Fibroblast of lung (primary cell): ENCODE results near the gene AKNA. TPM values are rescaled to one million over a fixed set of nuclear protein-coding genes. Genes with fewer than 3 reads are reported as not detected.

Experiments used
- DNase-seq, 2 donors: peaks; one replicate each; pipeline versions ENCODE4 v3.0.0 to v3.0.0-alpha.2; 2010; ENCODE audit warnings: low read depth in 2 of 2
- H2AFZ ChIP-seq: 2 replicates; pipeline ENCODE4 v1.5.1; 2012; ENCODE audit warnings: low read length, control low read depth, inconsistent platforms
- H3K27ac ChIP-seq: 2 replicates; pipeline ENCODE4 v1.5.1; 2011; ENCODE audit warnings: low read length, control low read depth; ENCODE audit not compliant: insufficient read depth
- H3K27me3 ChIP-seq: 2 replicates; pipeline ENCODE4 v1.5.1; 2011; ENCODE audit warnings: mild to moderate bottlenecking, low read length; ENCODE audit not compliant: control insufficient read depth, insufficient read depth
- H3K36me3 ChIP-seq: 2 replicates; pipeline ENCODE4 v1.5.1; 2011; ENCODE audit warnings: low read length; ENCODE audit not compliant: control insufficient read depth, insufficient read depth
- H3K4me1 ChIP-seq: 2 replicates; pipeline ENCODE4 v1.5.1; 2011; ENCODE audit warnings: low read length; ENCODE audit not compliant: control insufficient read depth, insufficient read depth; ENCODE audit errors: extremely low read depth
- H3K4me2 ChIP-seq: 2 replicates; pipeline ENCODE4 v1.5.1; 2011; ENCODE audit warnings: low read length, control low read depth; ENCODE audit not compliant: insufficient read depth; ENCODE audit errors: extremely low read depth
- H3K4me3 ChIP-seq, 4 experiments: fragments of 200-600 bp in 1 of 4; sonication (generic) in 1 of 4; replicated peaks in 1 of 4; 2 replicates each; pipeline ENCODE4 v1.5.1; 2011 to 2016; ENCODE audit warnings: low read length in 4 of 4, low read depth in 3 of 4, mild to moderate bottlenecking in 3 of 4, control low read depth in 2 of 4, inconsistent platforms in 1 of 4, mixed read lengths in 1 of 4; ENCODE audit not compliant: insufficient read depth in 1 of 4; ENCODE audit errors: control extremely low read depth in 1 of 4
- H3K79me2 ChIP-seq: 2 replicates; pipeline ENCODE4 v1.5.1; 2012; ENCODE audit warnings: mild to moderate bottlenecking, low read length, inconsistent platforms; ENCODE audit not compliant: control insufficient read depth, insufficient read depth
- H3K9ac ChIP-seq: 2 replicates; pipeline ENCODE4 v1.5.1; 2011; ENCODE audit warnings: mild to moderate bottlenecking, low read length, control low read depth; ENCODE audit not compliant: insufficient read depth
- H3K9me3 ChIP-seq: 2 replicates; pipeline ENCODE4 v1.5.1; 2012; ENCODE audit warnings: low read depth, low read length; ENCODE audit not compliant: control insufficient read depth, insufficient read depth
- H4K20me1 ChIP-seq: 2 replicates; pipeline ENCODE4 v1.5.1; 2011; ENCODE audit warnings: low read length; ENCODE audit not compliant: control insufficient read depth, insufficient read depth; ENCODE audit errors: extremely low read depth
- EZH2 ChIP-seq: IDR thresholded peaks from 2 replicates; pipeline ENCODE4 v1.5.1; 2012; ENCODE audit warnings: low read length, control low read depth, mild to moderate bottlenecking; ENCODE audit errors: missing control alignments
- polyA plus RNA-seq, 2 donors: library from polyadenylated mRNA; depleted of rRNA in 1 of 2; stranded (reverse) in 1 of 2; unstranded in 1 of 2; fragments of >200 nt; gene quantifications; 2 replicates each; pipeline ENCODE4 v1.2.1, GENCODE V29; 2011 to 2012; ENCODE audit warnings: missing spikeins in 1 of 2
- total RNA-seq: library from RNA; depleted of rRNA; stranded (reverse); fragments of >200 nt; gene quantifications from 2 replicates; pipeline ENCODE4 v1.2.1, GENCODE V29; 2014
- TF ChIP-seq, protein P1 (sequence below), 2 donors: IDR thresholded peaks in 1 of 2; conservative IDR thresholded peaks in 1 of 2; 1 replicate in 1 of 2; 2 replicates in 1 of 2; pipeline ENCODE4 v1.5.1; 2011 to 2012; ENCODE audit warnings: low read length in 2 of 2, control low read depth in 1 of 2, inconsistent platforms in 1 of 2, low read depth in 1 of 2, mild to moderate bottlenecking in 1 of 2

AKNA gene
- total and polyA plus RNA-seq, 2 donors (not counting 1 experiment from before 2014, with no cell fraction given), result 5.6 to 19.3 TPM

DNA sequence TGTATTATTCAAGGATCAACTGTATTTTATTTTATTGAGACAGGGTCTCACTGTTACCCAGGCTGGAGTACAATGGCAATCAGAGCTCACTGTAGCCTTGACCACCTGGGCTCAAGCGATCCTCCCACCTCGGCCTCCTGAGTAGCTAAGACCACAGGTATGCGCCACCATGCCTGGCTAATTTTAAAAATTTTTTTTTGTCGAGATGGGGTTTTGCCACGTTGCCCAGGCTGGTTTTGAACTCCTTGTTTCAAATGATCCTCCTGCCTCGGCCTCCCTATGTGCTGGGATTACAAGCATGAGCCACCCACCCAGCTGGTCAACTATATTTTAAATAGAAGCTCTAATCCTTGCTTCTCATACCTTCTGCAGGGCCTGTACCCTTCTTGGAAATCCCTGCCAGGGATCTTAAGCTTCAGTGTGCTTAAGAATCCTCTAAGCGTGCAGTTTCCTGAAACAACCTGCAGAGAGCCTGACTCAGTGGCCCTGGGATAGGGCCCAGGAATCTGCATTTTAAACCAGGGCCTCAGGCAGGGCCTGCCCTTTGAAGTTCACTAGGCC is 2.9 kb downstream of the AKNA start:
- DNase-seq, result no peak
- Histone ChIP-seq H4K20me1 (no peaks in the 10 kb centered on the region), H3K36me3 (no peaks in the 10 kb centered on the region), H3K27me3 (no peaks in the 10 kb centered on the region), H3K4me3 (no peak overlapping the region), H3K27ac (peak overlapping the region; percentile 72), H3K4me1 (peaks cover 34% of the 10 kb centered on the region), H3K9me3 (no peaks in the 10 kb centered on the region), H3K4me2 (no peak overlapping the region), H3K79me2 (peaks cover 12% of the 10 kb centered on the region), H2AFZ (no peak overlapping the region), H3K9ac (peak overlapping the region; percentile 44)
- TF ChIP-seq, protein P1, sequence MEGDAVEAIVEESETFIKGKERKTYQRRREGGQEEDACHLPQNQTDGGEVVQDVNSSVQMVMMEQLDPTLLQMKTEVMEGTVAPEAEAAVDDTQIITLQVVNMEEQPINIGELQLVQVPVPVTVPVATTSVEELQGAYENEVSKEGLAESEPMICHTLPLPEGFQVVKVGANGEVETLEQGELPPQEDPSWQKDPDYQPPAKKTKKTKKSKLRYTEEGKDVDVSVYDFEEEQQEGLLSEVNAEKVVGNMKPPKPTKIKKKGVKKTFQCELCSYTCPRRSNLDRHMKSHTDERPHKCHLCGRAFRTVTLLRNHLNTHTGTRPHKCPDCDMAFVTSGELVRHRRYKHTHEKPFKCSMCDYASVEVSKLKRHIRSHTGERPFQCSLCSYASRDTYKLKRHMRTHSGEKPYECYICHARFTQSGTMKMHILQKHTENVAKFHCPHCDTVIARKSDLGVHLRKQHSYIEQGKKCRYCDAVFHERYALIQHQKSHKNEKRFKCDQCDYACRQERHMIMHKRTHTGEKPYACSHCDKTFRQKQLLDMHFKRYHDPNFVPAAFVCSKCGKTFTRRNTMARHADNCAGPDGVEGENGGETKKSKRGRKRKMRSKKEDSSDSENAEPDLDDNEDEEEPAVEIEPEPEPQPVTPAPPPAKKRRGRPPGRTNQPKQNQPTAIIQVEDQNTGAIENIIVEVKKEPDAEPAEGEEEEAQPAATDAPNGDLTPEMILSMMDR (conservative IDR thresholded peaks at IDR 0.05 in 1 of 2, IDR thresholded peaks at IDR 0.05 in 1 of 2; ENCODE audit: low read depth in 1 of 2, low read length in 2 of 2), result no peak
- no peak for TF ChIP-seq EZH2

DNA sequence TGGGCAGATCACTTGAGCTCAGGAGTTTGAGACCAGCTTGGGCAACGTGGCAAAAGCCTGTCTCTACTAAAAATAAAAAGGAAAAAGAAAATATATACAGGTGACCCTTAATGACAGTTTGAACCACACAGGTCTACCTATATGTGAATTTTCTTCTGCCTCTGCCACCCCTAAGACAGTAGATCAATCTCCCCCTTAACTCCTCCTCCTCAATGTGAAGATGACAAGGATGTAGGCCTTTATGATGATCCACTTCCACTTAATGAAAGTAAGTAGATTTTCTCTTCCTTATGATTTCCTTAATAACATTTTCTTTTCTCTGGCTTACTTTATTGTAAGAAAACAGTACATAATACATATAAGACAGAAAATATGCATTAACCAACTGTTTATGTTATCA is 3.4 kb downstream of the AKNA start:
- Histone ChIP-seq H3K36me3 (no peaks in the 10 kb centered on the region), H3K79me2 (peaks cover 12% of the 10 kb centered on the region), H3K4me3 (no peak overlapping the region), H3K9me3 (no peaks in the 10 kb centered on the region), H3K27ac (no peak overlapping the region), H3K4me1 (peaks cover 34% of the 10 kb centered on the region), H3K27me3 (no peaks in the 10 kb centered on the region), H2AFZ (no peak overlapping the region), H3K9ac (no peak overlapping the region), H3K4me2 (no peak overlapping the region), H4K20me1 (no peaks in the 10 kb centered on the region)
- TF ChIP-seq, protein P1 (conservative IDR thresholded peaks at IDR 0.05 in 1 of 2, IDR thresholded peaks at IDR 0.05 in 1 of 2; ENCODE audit: low read depth in 1 of 2, low read length in 2 of 2), result no peak
- no peak for TF ChIP-seq EZH2
- no peak for DNase-seq

DNA sequence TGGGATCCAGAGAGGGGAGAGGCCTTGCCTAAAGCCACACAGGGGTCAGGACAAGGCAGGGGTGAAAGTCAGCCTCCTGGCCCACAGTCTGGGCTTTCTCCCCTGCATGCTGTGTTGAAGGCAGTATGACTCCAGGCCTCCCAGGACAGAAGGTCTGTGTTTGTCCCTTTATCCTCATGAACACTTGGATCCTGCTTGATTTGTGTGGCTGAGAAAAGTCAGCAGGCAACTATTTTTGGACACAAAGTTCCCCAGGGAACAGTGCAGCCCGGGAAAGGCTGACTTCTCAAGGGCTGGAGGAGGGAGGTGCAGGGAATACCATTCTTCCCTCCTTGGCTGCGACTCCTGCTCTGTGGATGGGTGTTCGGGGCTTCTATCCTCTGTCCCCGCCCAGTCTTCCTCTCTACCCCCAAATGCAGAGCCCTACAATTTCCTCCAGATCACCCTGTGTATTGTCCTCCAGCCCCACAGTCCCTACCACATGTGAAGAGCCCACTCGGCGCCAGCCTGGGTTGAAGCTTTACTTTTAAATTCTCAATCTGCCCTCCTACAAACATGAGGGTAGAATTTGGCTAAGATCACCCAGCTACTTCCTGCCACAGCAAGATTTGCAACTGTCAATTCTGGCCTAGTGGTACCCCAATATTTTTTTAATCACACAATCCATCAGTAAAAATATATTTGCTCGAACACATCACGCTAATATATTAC is 4.1 kb downstream of the AKNA start:
- no peaks in the 10 kb centered on the region for H3K36me3 ChIP-seq
- H3K4me1 ChIP-seq, result peaks cover 34% of the 10 kb centered on the region
- peak overlapping the region; percentile 48 for H3K9ac ChIP-seq
- H3K4me3 ChIP-seq, result peak overlapping the region in 1 of 4 experiments; percentile 1
- TF ChIP-seq EZH2, result no peak
- TF ChIP-seq, protein P1 (conservative IDR thresholded peaks at IDR 0.05 in 1 of 2, IDR thresholded peaks at IDR 0.05 in 1 of 2; ENCODE audit: low read depth in 1 of 2, low read length in 2 of 2), result no peak
- H3K9me3 ChIP-seq, result no peaks in the 10 kb centered on the region
- H3K27me3 ChIP-seq, result no peaks in the 10 kb centered on the region
- peak overlapping the region; percentile 39 for H2AFZ ChIP-seq
- H4K20me1 ChIP-seq, result no peaks in the 10 kb centered on the region
- DNase-seq, result peak; percentile 27 to 76
- peak overlapping the region; percentile 74 for H3K27ac ChIP-seq
- H3K79me2 ChIP-seq, result peaks cover 12% of the 10 kb centered on the region
- peak overlapping the region; percentile 48 for H3K4me2 ChIP-seq
